Measurements from ENCODE around the gene TMEM260.

The TMEM260 gene

DNA sequence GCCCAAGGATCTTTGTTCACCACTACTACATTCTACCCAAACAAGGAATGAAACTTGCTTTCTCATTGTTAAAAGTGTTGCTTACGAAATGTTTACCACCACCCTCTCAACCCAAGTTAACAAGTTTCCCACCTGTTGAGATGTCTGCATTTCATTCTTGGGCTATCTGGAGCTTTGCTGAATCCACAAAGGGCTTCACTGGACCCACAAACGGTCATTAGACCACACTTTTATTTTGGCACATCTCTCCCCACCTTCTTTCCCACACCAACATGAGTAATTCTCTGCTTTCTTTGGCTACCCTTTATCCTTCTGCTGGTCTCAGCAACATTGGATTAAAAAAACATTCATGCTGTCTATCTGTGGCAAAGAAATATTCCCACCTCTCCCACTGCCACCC, 78.0 kb downstream of the TMEM260 start:
- TF ChIP-seq EP300 (IDR thresholded peaks at IDR 0.05; ENCODE audit: borderline replicate concordance) (no peak), TEAD4 (IDR thresholded peaks at IDR 0.05) (no peak)
- TF ChIP-seq, protein P1, sequence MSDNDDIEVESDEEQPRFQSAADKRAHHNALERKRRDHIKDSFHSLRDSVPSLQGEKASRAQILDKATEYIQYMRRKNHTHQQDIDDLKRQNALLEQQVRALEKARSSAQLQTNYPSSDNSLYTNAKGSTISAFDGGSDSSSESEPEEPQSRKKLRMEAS (IDR thresholded peaks at IDR 0.05): no peak

GRCh38 chr14:56659378-56659777, 79.8 kb downstream of the TMEM260 start:
- no peak for TF ChIP-seq REST (IDR thresholded peaks at IDR 0.05; ENCODE audit: low read depth)
- no peak for TF ChIP-seq NFIC (IDR thresholded peaks at IDR 0.05)
- TF ChIP-seq ZBTB7A (IDR thresholded peaks at IDR 0.05; ENCODE audit: low read depth): no peak
- TF ChIP-seq FOXM1 (IDR thresholded peaks at IDR 0.05; ENCODE audit: borderline replicate concordance, low read depth): no peak
- TF ChIP-seq EP300 (IDR thresholded peaks at IDR 0.05; ENCODE audit: borderline replicate concordance): no peak
- no peak for TF ChIP-seq RAD21 (IDR thresholded peaks at IDR 0.05; ENCODE audit: low read depth)
- TF ChIP-seq TCF12 (IDR thresholded peaks at IDR 0.05; ENCODE audit: low read depth): no peak
- TF ChIP-seq USF1 (IDR thresholded peaks at IDR 0.05): no peak
- no peak for TF ChIP-seq YY1 (IDR thresholded peaks at IDR 0.05; ENCODE audit: low read depth)
- no peak for TF ChIP-seq CEBPB (IDR thresholded peaks at IDR 0.05)

DNA sequence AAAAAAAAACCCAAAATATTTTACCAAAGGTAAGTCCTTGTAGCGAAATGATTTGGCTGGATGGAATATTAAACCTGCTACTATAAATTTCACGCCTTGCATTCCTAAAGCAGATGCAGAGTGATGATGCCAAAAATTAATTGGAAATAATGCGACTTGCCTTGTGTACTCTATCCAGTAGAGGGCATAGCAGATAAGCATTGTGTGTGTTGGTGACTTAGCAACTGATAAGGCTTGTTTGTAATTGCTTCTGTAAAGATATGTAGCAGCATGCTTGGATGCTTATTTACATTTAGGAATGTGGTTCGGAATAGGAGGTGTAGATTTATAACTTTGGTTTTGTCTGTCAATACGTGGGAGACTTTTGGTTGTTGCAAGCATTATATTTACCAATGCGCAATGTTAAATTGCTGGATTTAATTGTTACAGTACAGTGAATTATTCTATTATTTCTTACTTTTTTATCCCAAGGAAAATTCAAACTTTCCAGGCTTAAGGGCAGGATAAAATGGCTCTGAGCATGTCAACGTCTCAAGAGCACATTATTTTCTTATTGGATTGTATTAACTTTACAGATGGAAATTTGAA, 80.5 kb downstream of the TMEM260 start:
- TF ChIP-seq TAF1 (IDR thresholded peaks at IDR 0.05; ENCODE audit: low read depth): no peak
- TF ChIP-seq RAD21 (IDR thresholded peaks at IDR 0.05; ENCODE audit: low read depth): peak; percentile 85

DNA sequence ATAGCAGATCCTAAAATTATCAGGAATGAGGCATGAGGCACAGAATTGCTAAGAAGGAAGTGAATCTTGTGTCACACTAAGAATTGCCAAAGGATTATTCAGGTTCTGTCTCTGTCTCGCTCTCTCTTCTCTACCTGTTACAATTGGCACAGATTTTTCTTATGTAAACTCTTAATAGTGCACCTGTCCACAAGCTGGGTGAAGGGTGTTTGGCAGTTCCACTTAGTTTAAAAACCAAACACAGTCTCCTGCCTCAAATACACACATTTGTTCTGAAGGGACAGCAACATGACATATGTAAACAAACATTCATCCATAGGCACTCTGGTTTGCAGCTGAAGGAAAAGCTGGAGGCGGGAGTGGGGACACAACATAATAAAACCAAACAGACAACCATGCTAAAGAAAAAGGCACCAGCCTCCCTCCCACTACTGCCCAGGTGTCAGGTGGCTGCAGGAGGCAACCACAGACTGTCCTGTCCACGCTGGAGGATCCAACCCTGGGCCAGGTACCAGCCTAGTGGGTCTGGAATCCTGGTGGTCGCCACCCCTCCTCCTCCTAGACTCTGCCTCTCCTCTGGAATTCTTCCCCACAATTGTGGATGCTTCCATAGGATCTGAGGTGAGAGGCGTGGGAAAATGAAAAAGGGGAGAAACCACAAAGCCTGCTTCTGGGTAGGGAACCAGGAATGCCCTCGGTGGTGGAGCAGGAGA, 81.2 kb downstream of the TMEM260 start:
- TF ChIP-seq EP300 (IDR thresholded peaks at IDR 0.05; ENCODE audit: borderline replicate concordance) (no peak), ZBTB7A (IDR thresholded peaks at IDR 0.05; ENCODE audit: low read depth) (no peak), TAF1 (IDR thresholded peaks at IDR 0.05; ENCODE audit: low read depth) (no peak), YY1 (IDR thresholded peaks at IDR 0.05; ENCODE audit: low read depth) (no peak), EGR1 (IDR thresholded peaks at IDR 0.05) (no peak), RAD21 (IDR thresholded peaks at IDR 0.05; ENCODE audit: low read depth) (no peak), FOXM1 (IDR thresholded peaks at IDR 0.05; ENCODE audit: borderline replicate concordance, low read depth) (no peak), NFIC (IDR thresholded peaks at IDR 0.05) (no peak), TCF12 (IDR thresholded peaks at IDR 0.05; ENCODE audit: low read depth) (no peak), REST (IDR thresholded peaks at IDR 0.05; ENCODE audit: low read depth) (no peak)
- TF ChIP-seq, protein P1 (IDR thresholded peaks at IDR 0.05): no peak

DNA sequence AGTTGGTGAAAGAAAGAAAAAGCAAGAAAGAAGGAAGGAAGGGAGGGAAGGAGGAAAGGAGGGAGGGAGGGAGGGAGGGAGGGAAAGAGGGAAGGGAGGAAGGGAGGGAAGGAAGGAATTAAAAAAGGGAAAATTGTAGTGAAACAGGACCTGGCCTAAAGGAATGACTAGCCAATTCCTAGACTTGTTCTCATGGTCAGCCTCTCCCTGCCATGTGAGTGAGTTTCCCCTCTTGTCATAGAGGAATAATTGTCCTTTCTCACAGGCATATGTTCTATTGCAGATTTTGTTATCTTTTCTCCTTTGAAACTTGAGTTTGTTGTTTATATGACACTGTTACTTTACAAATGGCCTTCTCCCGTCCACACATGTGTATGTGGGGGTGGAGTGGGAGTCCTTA, 81.9 kb downstream of the TMEM260 start:
- no peak for TF ChIP-seq FOXM1 (IDR thresholded peaks at IDR 0.05; ENCODE audit: borderline replicate concordance, low read depth)
- TF ChIP-seq TCF12 (IDR thresholded peaks at IDR 0.05; ENCODE audit: low read depth): no peak
- no peak for TF ChIP-seq TEAD4 (IDR thresholded peaks at IDR 0.05)
- no peak for TF ChIP-seq EP300 (IDR thresholded peaks at IDR 0.05; ENCODE audit: borderline replicate concordance)
- TF ChIP-seq USF1 (IDR thresholded peaks at IDR 0.05): no peak
- no peak for TF ChIP-seq EGR1 (IDR thresholded peaks at IDR 0.05)
- TF ChIP-seq ZBTB7A (IDR thresholded peaks at IDR 0.05; ENCODE audit: low read depth): no peak
- TF ChIP-seq, protein P1 (IDR thresholded peaks at IDR 0.05): no peak
- no peak for TF ChIP-seq TAF1 (IDR thresholded peaks at IDR 0.05; ENCODE audit: low read depth)

DNA sequence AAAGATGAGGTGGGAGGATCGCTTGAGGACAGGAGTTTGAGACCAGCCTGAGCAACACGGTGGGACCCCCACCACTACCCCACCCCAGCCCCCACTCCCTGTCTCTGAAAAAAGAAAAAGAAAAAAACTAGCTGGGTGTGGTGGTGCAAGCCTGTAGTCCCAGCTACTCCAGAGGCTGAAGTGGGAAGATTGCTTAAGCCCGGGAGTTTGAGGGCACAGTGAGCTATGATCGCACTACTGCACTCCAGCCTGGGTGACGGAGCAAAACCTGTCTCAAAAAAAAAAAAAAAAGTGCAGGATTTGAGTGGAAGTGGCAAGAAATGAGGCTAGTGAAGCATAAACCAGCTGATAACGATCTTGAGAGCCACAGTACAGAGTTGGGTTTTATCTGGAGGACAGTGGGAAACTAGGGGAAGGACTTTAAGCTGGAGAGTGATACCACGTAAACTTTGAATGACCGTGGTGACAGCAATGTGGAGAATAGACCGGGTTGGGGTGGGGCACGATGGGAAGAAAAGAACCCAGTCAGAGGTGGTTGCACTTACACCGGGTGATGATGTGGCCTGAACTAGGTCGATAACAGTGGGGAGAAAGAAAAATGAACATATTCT, 85.3 kb downstream of the TMEM260 start:
- TF ChIP-seq RAD21 (IDR thresholded peaks at IDR 0.05; ENCODE audit: low read depth): no peak
- TF ChIP-seq TAF1 (IDR thresholded peaks at IDR 0.05; ENCODE audit: low read depth): no peak
- TF ChIP-seq NFIC (IDR thresholded peaks at IDR 0.05): no peak
- TF ChIP-seq FOXM1 (IDR thresholded peaks at IDR 0.05; ENCODE audit: borderline replicate concordance, low read depth): no peak
- TF ChIP-seq, protein P1 (IDR thresholded peaks at IDR 0.05): no peak
- no peak for TF ChIP-seq EGR1 (IDR thresholded peaks at IDR 0.05)
- no peak for TF ChIP-seq REST (IDR thresholded peaks at IDR 0.05; ENCODE audit: low read depth)
- TF ChIP-seq YY1 (IDR thresholded peaks at IDR 0.05; ENCODE audit: low read depth): no peak
- no peak for TF ChIP-seq CREB1 (IDR thresholded peaks at IDR 0.05; ENCODE audit: low read depth)
- no peak for TF ChIP-seq EP300 (IDR thresholded peaks at IDR 0.05; ENCODE audit: borderline replicate concordance)
- no peak for TF ChIP-seq TCF12 (IDR thresholded peaks at IDR 0.05; ENCODE audit: low read depth)
- no peak for TF ChIP-seq USF1 (IDR thresholded peaks at IDR 0.05)
- no peak for TF ChIP-seq ZBTB7A (IDR thresholded peaks at IDR 0.05; ENCODE audit: low read depth)

All from Ishikawa (cell line).